GM10248 (cell line): ENCODE measurements around the gene MAML3.
A peak's percentile ranks its signal among the peaks of the same experiment; 100 is the strongest.

Source experiments
- CTCF ChIA-PET: fragments of 300-600 bp; sonication (Branson Sonifier 250); formaldehyde crosslinking; extraction: SDS; loops from one replicate; lab custom pipeline; 2021; ENCODE audit warnings: antibody characterized with exemption; lab: Yijun Ruan, JAX
- POLR2A ChIA-PET: fragments of 350-650 bp; sonication (Branson Sonifier 250); formaldehyde crosslinking; extraction: SDS; loops from one replicate; lab custom pipeline; 2020; ENCODE audit warnings: antibody characterized with exemption; lab: Yijun Ruan, JAX
- DNase-seq: peaks from one replicate; pipeline ENCODE4 v3.0.0; 2012; ENCODE audit errors: extremely low spot score
- CTCF ChIP-seq: IDR thresholded peaks from 2 replicates; pipeline ENCODE4 v1.5.1; 2012; ENCODE audit warnings: mild to moderate bottlenecking, low read depth; ENCODE audit errors: extremely low read depth, missing control alignments, control extremely low read depth

MAML3 gene

DNA sequence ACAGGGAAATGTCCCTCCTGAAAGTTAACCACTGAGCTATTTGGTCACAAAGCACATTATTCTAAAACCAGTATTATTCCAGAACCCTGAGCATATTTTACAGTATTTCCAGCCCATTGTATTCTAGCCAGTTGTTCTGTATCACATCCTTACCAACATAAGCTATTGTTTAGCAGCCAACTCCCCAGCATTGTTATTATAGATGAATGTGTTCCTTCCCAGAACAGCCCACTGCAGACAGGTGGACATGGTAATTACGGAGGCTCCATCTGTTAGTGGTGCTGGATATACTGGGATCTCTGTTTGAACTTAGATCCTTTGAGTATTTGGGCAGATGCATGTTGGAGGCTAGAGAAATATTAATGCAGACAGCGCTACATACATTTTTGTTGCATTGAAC is 362.3 kb downstream of the MAML3 start:
- ChIA-PET CTCF (interaction anchor here (1.6 kb wide), 1 partner anchor 15 kb away, joined by 4 read pairs; no protein-coding TSS in a partner anchor), POLR2A (no interaction called here)
- no peak for TF ChIP-seq CTCF
- no peak for DNase-seq

- CTCF ChIA-PET: no interaction called here
- TF ChIP-seq CTCF: no peak
- POLR2A ChIA-PET: no interaction called here
- no peak for DNase-seq
These were observed 363.7 kb downstream of the MAML3 start for GRCh38 chr4:139790291-139790690.

- ChIA-PET CTCF (interaction anchor here (0.9 kb wide), 1 partner anchor 13 kb away, joined by 3 read pairs; no protein-coding TSS in a partner anchor), POLR2A (no interaction called here)
- no peak for TF ChIP-seq CTCF
- DNase-seq: no peak
These were observed 364.8 kb downstream of the MAML3 start for GRCh38 chr4:139789096-139789654.

GRCh38 chr4:139786494-139787354 is 367.3 kb downstream of the MAML3 start:
- ChIA-PET CTCF (no interaction called here), POLR2A (no interaction called here)
- DNase-seq: peak; percentile 28
- no peak for TF ChIP-seq CTCF

- CTCF ChIA-PET: no interaction called here
- TF ChIP-seq CTCF: no peak
- DNase-seq: no peak
- POLR2A ChIA-PET: no interaction called here
These were observed 368.6 kb downstream of the MAML3 start for GRCh38 chr4:139785356-139785755.

- POLR2A ChIA-PET: no interaction called here
- CTCF ChIA-PET: no interaction called here
- no peak for DNase-seq
- no peak for TF ChIP-seq CTCF
These were observed 370.1 kb downstream of the MAML3 start for GRCh38 chr4:139783741-139784484.
